K562 (cell line): ENCODE measurements around the gene RBFOX1. TPM values are rescaled to one million over a fixed set of nuclear protein-coding genes. Genes with fewer than 3 reads are reported as not detected.

Experiments used
- ATAC-seq: fragments of 200-7000 bp; cut with Tn5 transposase; 3 replicates; pipeline ENCODE4 v1.9.1; 2020; ENCODE audit warnings: moderate library complexity
- BruUV-seq: library from RNA; stranded (reverse); fragments of 400-500 nt; replicated peaks from 2 replicates; lab custom pipeline; 2021; lab: Mats Ljungman, UMichigan
- CTCF ChIA-PET: fragments of 300-600 bp; formaldehyde crosslinking; extraction: SDS; loops from one replicate; lab custom pipeline; 2021; ENCODE audit warnings: low intra/inter-chr PET ratio; lab: Yijun Ruan, JAX
- POLR2A ChIA-PET: fragments of 300-600, 350-650 bp; sonication (Branson Sonifier 250); formaldehyde crosslinking; extraction: SDS; loops from one replicate; lab custom pipeline; 2021; ENCODE audit warnings: antibody characterized with exemption, inconsistent platforms; lab: Yijun Ruan, JAX
- DNase-seq, 4 experiments: peaks; one replicate each; pipeline versions ENCODE4 v3.0.0 to v3.0.0-alpha.2; 2011 to 2018; ENCODE audit warnings: low spot score in 3 of 4, mixed read lengths in 3 of 4; ENCODE audit errors: extremely low read depth in 1 of 4
- FAIRE-seq: peaks from 2 replicates; lab custom pipeline; 2011; peaks lifted over from hg19 to GRCh38; lab: Jason Lieb, UNC
- H2AFZ ChIP-seq: 2 replicates; pipeline ENCODE4 v1.6.0; 2011; ENCODE audit warnings: low read depth, low read length, control low read depth, inconsistent platforms
- H3K27ac ChIP-seq: fragments of 200-600 bp; 3 replicates; pipeline ENCODE4 v1.8.0; 2011; ENCODE audit warnings: low read depth, mild to moderate bottlenecking, control low read depth, inconsistent platforms, low read length, moderate library complexity, mixed read lengths; ENCODE audit errors: extremely low read depth
- H3K27me3 ChIP-seq, 2 experiments: fragments of 300-600 bp in 1 of 2; 2 replicates in 1 of 2; 3 replicates in 1 of 2; pipeline versions ENCODE4 v1.6.0 to v1.8.0; 2011; ENCODE audit warnings: inconsistent platforms in 2 of 2, low read length in 2 of 2, mild to moderate bottlenecking in 1 of 2, mixed read lengths in 1 of 2, moderate library complexity in 1 of 2; ENCODE audit not compliant: control insufficient read depth in 2 of 2, insufficient read depth in 2 of 2
- H3K36me3 ChIP-seq: fragments of 300-600 bp; 3 replicates; pipeline ENCODE4 v1.8.0; 2011; ENCODE audit warnings: mild to moderate bottlenecking, low read length, inconsistent platforms; ENCODE audit not compliant: control insufficient read depth, insufficient read depth
- H3K4me1 ChIP-seq, 2 experiments: fragments of 200-600 bp in 1 of 2; replicated peaks in 1 of 2; 2 replicates in 1 of 2; 3 replicates in 1 of 2; pipeline versions ENCODE4 v1.5.1 to v1.8.0; 2011; ENCODE audit warnings: inconsistent platforms in 2 of 2, low read length in 2 of 2, mild to moderate bottlenecking in 1 of 2, mixed read lengths in 1 of 2, moderate library complexity in 1 of 2; ENCODE audit not compliant: control insufficient read depth in 2 of 2, insufficient read depth in 2 of 2
- H3K4me2 ChIP-seq: 2 replicates; pipeline ENCODE4 v1.6.1; 2011; ENCODE audit warnings: low read length, control low read depth, inconsistent platforms, mixed read lengths; ENCODE audit not compliant: insufficient read depth
- H3K4me3 ChIP-seq: fragments of 200-600 bp; sonication (generic), shearing (Covaris generic); 2 replicates; pipeline ENCODE4 v1.5.1; 2016; ENCODE audit warnings: control low read depth, inconsistent platforms
- H3K79me2 ChIP-seq: fragments of 200-600 bp; 3 replicates; pipeline ENCODE4 v1.8.0; 2011; ENCODE audit warnings: low read length, inconsistent platforms; ENCODE audit not compliant: control insufficient read depth, insufficient read depth
- H3K9ac ChIP-seq, 2 experiments: 2 replicates each; pipeline versions ENCODE4 v1.6.0 to v1.6.1; 2011; ENCODE audit warnings: low read depth in 2 of 2, low read length in 2 of 2, control low read depth in 1 of 2, inconsistent platforms in 1 of 2, mild to moderate bottlenecking in 1 of 2, mixed read lengths in 1 of 2; ENCODE audit not compliant: insufficient read depth in 1 of 2
- H3K9me1 ChIP-seq: one replicate; pipeline ENCODE4 v1.6.0; 2011; ENCODE audit warnings: inconsistent platforms, mild to moderate bottlenecking, low read length, moderate library complexity; ENCODE audit not compliant: control insufficient read depth, insufficient read depth
- H3K9me3 ChIP-seq: replicated peaks from 2 replicates; pipeline ENCODE4 v1.5.1; 2011; ENCODE audit warnings: low read depth, low read length, inconsistent platforms; ENCODE audit not compliant: control insufficient read depth, insufficient read depth
- H4K20me1 ChIP-seq: replicated peaks from 2 replicates; pipeline ENCODE4 v1.6.1; 2011; ENCODE audit warnings: low read length, inconsistent platforms, mixed read lengths; ENCODE audit not compliant: control insufficient read depth, insufficient read depth
- CBFB ChIP-seq: sonication (generic); formaldehyde crosslinking; IDR thresholded peaks from 2 replicates; pipeline ENCODE4 v1.4.0; 2020; ENCODE audit warnings: mild to moderate bottlenecking, missing genetic modification reagents
- CC2D1A ChIP-seq: fragments of 450-650 bp; IDR thresholded peaks from 2 replicates; pipeline ENCODE4 v1.6.1; 2017; ENCODE audit warnings: mild to moderate bottlenecking
- CHD1 ChIP-seq: fragments of 200-600 bp; sonication (generic); IDR thresholded peaks from one replicate; pipeline ENCODE4 v1.6.1; 2012; ENCODE audit warnings: mild to moderate bottlenecking, moderate library complexity, low read length, inconsistent platforms
- EP400 ChIP-seq: fragments of 450-650 bp; IDR thresholded peaks from 2 replicates; pipeline ENCODE4 v1.6.1; 2017; ENCODE audit warnings: antibody characterized with exemption, mild to moderate bottlenecking, moderate library complexity
- KDM2B ChIP-seq: fragments of 250-450 bp; sonication (Bioruptor Pico); IDR thresholded peaks from 2 replicates; pipeline ENCODE4 v1.8.0; 2021; ENCODE audit warnings: mild to moderate bottlenecking, moderate library complexity
- NCOA2 ChIP-seq, 2 experiments: fragments of 450-650 bp; IDR thresholded peaks; 2 replicates each; pipeline ENCODE4 v1.6.1; 2018; ENCODE audit warnings: mild to moderate bottlenecking in 2 of 2, moderate library complexity in 1 of 2; ENCODE audit not compliant: partially characterized antibody in 2 of 2
- PATZ1 ChIP-seq: fragments of 250-450 bp; sonication (Bioruptor Pico); IDR thresholded peaks from 2 replicates; pipeline ENCODE4 v1.5.0; 2020; ENCODE audit warnings: mild to moderate bottlenecking, borderline replicate concordance
- SOX6 ChIP-seq: fragments of 450-650 bp; IDR thresholded peaks from 2 replicates; pipeline ENCODE4 v1.6.1; 2014; ENCODE audit warnings: mild to moderate bottlenecking
- TCF3 ChIP-seq: sonication (generic); formaldehyde crosslinking; IDR thresholded peaks from 2 replicates; pipeline ENCODE4 v1.4.0; 2020; ENCODE audit warnings: mild to moderate bottlenecking, missing genetic modification reagents
- ZNF41 ChIP-seq: fragments of 250-450 bp; sonication (Bioruptor Pico); conservative IDR thresholded peaks from 2 replicates; pipeline ENCODE4 v1.4.0; 2020; ENCODE audit warnings: mild to moderate bottlenecking
- ZNF444 ChIP-seq: fragments of 250-450 bp; sonication (Bioruptor Pico); IDR thresholded peaks from 2 replicates; pipeline ENCODE4 v1.4.0; 2020; ENCODE audit warnings: mild to moderate bottlenecking, moderate library complexity
- WGBS: fragments of 100-300 bp; shearing (Covaris generic); methylation state at CpG from one replicate; pipeline ENCODE4 v1.1.6; 2016; ENCODE audit warnings: low coverage, mixed read lengths; ENCODE audit not compliant: insufficient coverage; ENCODE audit errors: missing lambda C conversion rate; 5-methylcytosine and 5-hydroxymethylcytosine counted together
- in situ Hi-C: fragments of 300-500 bp; cut with MboI; formaldehyde crosslinking; loops from 4 replicates; pipeline ENCODE4 v1.15.0; 2018; ENCODE audit warnings: inconsistent platforms, mixed read lengths
- intact Hi-C: fragments of 100-400 bp; cut with micrococcal nuclease; formaldehyde crosslinking; loops from 2 replicates; pipeline ENCODE4 v1.14.2; 2022
- polyA plus RNA-seq, 8 experiments: library from polyadenylated mRNA; depleted of rRNA in 4 of 8; stranded (reverse) in 5 of 8; unstranded in 3 of 8; fragments of >200 nt; fragmentation: Nextera tagmentation in 2 of 8; fragmentation: Illumina TruSeq in 1 of 8; extraction: Ambion mirVana in 2 of 8; extraction: Trizol in 1 of 8; gene quantifications; 2 replicates each; pipeline versions ENCODE4 v1.2.1 to v1.2.3, GENCODE V29; 2011 to 2014; ENCODE audit warnings: inconsistent platforms in 1 of 8, missing spikeins in 1 of 8
- total RNA-seq, 7 experiments: library from RNA; depleted of rRNA in 6 of 7; stranded (reverse); fragments of >200 nt in 6 of 7; fragmentation: Illumina TruSeq in 2 of 7; extraction: Trizol in 2 of 7; gene quantifications; 2 replicates each; pipeline versions ENCODE4 v1.2.1 to v1.2.3, GENCODE V29; 2011 to 2021; ENCODE audit warnings: low replicate concordance in 1 of 7

RBFOX1 gene
- total and polyA plus RNA-seq, 9 of the 15 experiments (the other 6 are each of a cell fraction or from before 2014, with no cell fraction given) = 0.03 TPM; not detected in 8

GRCh38 chr16:7420843-7421242 lies 88.2 kb downstream of the RBFOX1 start:
- CTCF ChIA-PET = no interaction called here
- in situ Hi-C loops = no loop called here
- no TSS peak for BruUV-seq

More at GRCh38 chr16:7420843-7421242, 88.2 kb downstream of the RBFOX1 start:
- H3K9me1 ChIP-seq = no peaks in the 10 kb centered on the region
- 0% methylated on average over 6 of the region's 6 CpGs for WGBS
- TF ChIP-seq NCOA2 (IDR thresholded peaks at IDR 0.05; ENCODE audit: partially characterized antibody in 2 of 2) (no peak), TCF3 (CRISPR knock-in tag) (no peak), CHD1 (no peak), CC2D1A (no peak), KDM2B (no peak), SOX6 (no peak), ZNF41 (CRISPR knock-in tag) (no peak), ZNF444 (no peak), EP400 (no peak), PATZ1 (CRISPR knock-in tag) (no peak), CBFB (CRISPR knock-in tag) (no peak)
- no peaks in the 10 kb centered on the region for H3K9me3 ChIP-seq
- H3K4me2 ChIP-seq = no peak overlapping the region
- H2AFZ ChIP-seq = no peak overlapping the region
- H3K79me2 ChIP-seq = no peaks in the 10 kb centered on the region
- H3K4me1 ChIP-seq = no peaks in the 10 kb centered on the region
- peaks cover 4 to 14% of the 10 kb centered on the region in 2 experiments; a peak in 4 of 5 replicates for H3K27me3 ChIP-seq
- DNase-seq (no peak), ATAC-seq (no peak), FAIRE-seq (no peak)
- H4K20me1 ChIP-seq = no peaks in the 10 kb centered on the region
- H3K4me3 ChIP-seq = no peak overlapping the region
- no peaks in the 10 kb centered on the region for H3K36me3 ChIP-seq
- H3K9ac ChIP-seq = no peak overlapping the region
- POLR2A ChIA-PET = no interaction called here
- no peak overlapping the region for H3K27ac ChIP-seq
- intact Hi-C loops = no loop called here
